K562 (cell line): ENCODE data around the gene ROBO2. TPM values are rescaled to one million over a fixed set of nuclear protein-coding genes. Genes with fewer than 3 reads are reported as not detected.

Experiments
- ATAC-seq: fragments of 200-7000 bp; cut with Tn5 transposase; 3 replicates; pipeline ENCODE4 v1.9.1; 2020; ENCODE audit warnings: moderate library complexity
- BruUV-seq: library from RNA; stranded (reverse); fragments of 400-500 nt; replicated peaks from 2 replicates; lab custom pipeline; 2021; lab: Mats Ljungman, UMichigan
- CTCF ChIA-PET: fragments of 300-600 bp; formaldehyde crosslinking; extraction: SDS; loops from one replicate; lab custom pipeline; 2021; ENCODE audit warnings: low intra/inter-chr PET ratio; lab: Yijun Ruan, JAX
- POLR2A ChIA-PET: fragments of 300-600, 350-650 bp; sonication (Branson Sonifier 250); formaldehyde crosslinking; extraction: SDS; loops from one replicate; lab custom pipeline; 2021; ENCODE audit warnings: antibody characterized with exemption, inconsistent platforms; lab: Yijun Ruan, JAX
- DNase-seq, 4 experiments: peaks; one replicate each; pipeline versions ENCODE4 v3.0.0 to v3.0.0-alpha.2; 2011 to 2018; ENCODE audit warnings: low spot score in 3 of 4, mixed read lengths in 3 of 4; ENCODE audit errors: extremely low read depth in 1 of 4
- FAIRE-seq: peaks from 2 replicates; lab custom pipeline; 2011; peaks lifted over from hg19 to GRCh38; lab: Jason Lieb, UNC
- H2AFZ ChIP-seq: 2 replicates; pipeline ENCODE4 v1.6.0; 2011; ENCODE audit warnings: low read depth, low read length, control low read depth, inconsistent platforms
- H3K27ac ChIP-seq: fragments of 200-600 bp; 3 replicates; pipeline ENCODE4 v1.8.0; 2011; ENCODE audit warnings: low read depth, mild to moderate bottlenecking, control low read depth, inconsistent platforms, low read length, moderate library complexity, mixed read lengths; ENCODE audit errors: extremely low read depth
- H3K27me3 ChIP-seq, 2 experiments: fragments of 300-600 bp in 1 of 2; 2 replicates in 1 of 2; 3 replicates in 1 of 2; pipeline versions ENCODE4 v1.6.0 to v1.8.0; 2011; ENCODE audit warnings: inconsistent platforms in 2 of 2, low read length in 2 of 2, mild to moderate bottlenecking in 1 of 2, mixed read lengths in 1 of 2, moderate library complexity in 1 of 2; ENCODE audit not compliant: control insufficient read depth in 2 of 2, insufficient read depth in 2 of 2
- H3K36me3 ChIP-seq: fragments of 300-600 bp; 3 replicates; pipeline ENCODE4 v1.8.0; 2011; ENCODE audit warnings: mild to moderate bottlenecking, low read length, inconsistent platforms; ENCODE audit not compliant: control insufficient read depth, insufficient read depth
- H3K4me1 ChIP-seq, 2 experiments: fragments of 200-600 bp in 1 of 2; replicated peaks in 1 of 2; 2 replicates in 1 of 2; 3 replicates in 1 of 2; pipeline versions ENCODE4 v1.5.1 to v1.8.0; 2011; ENCODE audit warnings: inconsistent platforms in 2 of 2, low read length in 2 of 2, mild to moderate bottlenecking in 1 of 2, mixed read lengths in 1 of 2, moderate library complexity in 1 of 2; ENCODE audit not compliant: control insufficient read depth in 2 of 2, insufficient read depth in 2 of 2
- H3K4me2 ChIP-seq: 2 replicates; pipeline ENCODE4 v1.6.1; 2011; ENCODE audit warnings: low read length, control low read depth, inconsistent platforms, mixed read lengths; ENCODE audit not compliant: insufficient read depth
- H3K4me3 ChIP-seq: fragments of 200-600 bp; sonication (generic), shearing (Covaris generic); 2 replicates; pipeline ENCODE4 v1.5.1; 2016; ENCODE audit warnings: control low read depth, inconsistent platforms
- H3K79me2 ChIP-seq: fragments of 200-600 bp; 3 replicates; pipeline ENCODE4 v1.8.0; 2011; ENCODE audit warnings: low read length, inconsistent platforms; ENCODE audit not compliant: control insufficient read depth, insufficient read depth
- H3K9ac ChIP-seq, 2 experiments: 2 replicates each; pipeline versions ENCODE4 v1.6.0 to v1.6.1; 2011; ENCODE audit warnings: low read depth in 2 of 2, low read length in 2 of 2, control low read depth in 1 of 2, inconsistent platforms in 1 of 2, mild to moderate bottlenecking in 1 of 2, mixed read lengths in 1 of 2; ENCODE audit not compliant: insufficient read depth in 1 of 2
- H3K9me1 ChIP-seq: one replicate; pipeline ENCODE4 v1.6.0; 2011; ENCODE audit warnings: inconsistent platforms, mild to moderate bottlenecking, low read length, moderate library complexity; ENCODE audit not compliant: control insufficient read depth, insufficient read depth
- H3K9me3 ChIP-seq: replicated peaks from 2 replicates; pipeline ENCODE4 v1.5.1; 2011; ENCODE audit warnings: low read depth, low read length, inconsistent platforms; ENCODE audit not compliant: control insufficient read depth, insufficient read depth
- H4K20me1 ChIP-seq: replicated peaks from 2 replicates; pipeline ENCODE4 v1.6.1; 2011; ENCODE audit warnings: low read length, inconsistent platforms, mixed read lengths; ENCODE audit not compliant: control insufficient read depth, insufficient read depth
- GABPB2 ChIP-seq: fragments of 250-450 bp; sonication (Bioruptor Pico); conservative IDR thresholded peaks from 2 replicates; pipeline ENCODE4 v1.5.1; 2021; ENCODE audit warnings: mild to moderate bottlenecking
- NKRF ChIP-seq: fragments of 450-650 bp; IDR thresholded peaks from 2 replicates; pipeline ENCODE4 v1.6.1; 2016; ENCODE audit warnings: borderline replicate concordance
- NR4A1 ChIP-seq, 2 experiments: fragments of 250-450 bp in 1 of 2; fragments of 450-650 bp in 1 of 2; sonication (Bioruptor Pico) in 1 of 2; IDR thresholded peaks; 2 replicates each; pipeline versions ENCODE4 v1.4.0 to v1.6.1; 2016 to 2020; ENCODE audit warnings: mild to moderate bottlenecking in 2 of 2, missing compliant biosample characterization in 1 of 2, missing genetic modification characterization in 1 of 2, moderate library complexity in 1 of 2
- PHB2 ChIP-seq: fragments of 450-650 bp; IDR thresholded peaks from 2 replicates; pipeline ENCODE4 v1.6.1; 2017; ENCODE audit warnings: low read depth
- TFE3 ChIP-seq: fragments of 450-650 bp; formaldehyde crosslinking; IDR thresholded peaks from 2 replicates; pipeline ENCODE4 v1.4.0; 2020; ENCODE audit warnings: mild to moderate bottlenecking, mixed read lengths
- ZBTB1 ChIP-seq: sonication (generic); formaldehyde crosslinking; IDR thresholded peaks from 2 replicates; pipeline ENCODE4 v1.8.1; 2023; ENCODE audit warnings: missing genetic modification reagents, low read depth, mild to moderate bottlenecking, borderline replicate concordance
- ZNF561 ChIP-seq: fragments of 450-650 bp; formaldehyde crosslinking; conservative IDR thresholded peaks from 2 replicates; pipeline ENCODE4 v1.4.0; 2020; ENCODE audit warnings: mild to moderate bottlenecking, moderate library complexity
- WGBS: fragments of 100-300 bp; shearing (Covaris generic); methylation state at CpG from one replicate; pipeline ENCODE4 v1.1.6; 2016; ENCODE audit warnings: low coverage, mixed read lengths; ENCODE audit not compliant: insufficient coverage; ENCODE audit errors: missing lambda C conversion rate; 5-methylcytosine and 5-hydroxymethylcytosine counted together
- in situ Hi-C: fragments of 300-500 bp; cut with MboI; formaldehyde crosslinking; loops from 4 replicates; pipeline ENCODE4 v1.15.0; 2018; ENCODE audit warnings: inconsistent platforms, mixed read lengths
- intact Hi-C: fragments of 100-400 bp; cut with micrococcal nuclease; formaldehyde crosslinking; loops from 2 replicates; pipeline ENCODE4 v1.14.2; 2022
- polyA plus RNA-seq, 8 experiments: library from polyadenylated mRNA; depleted of rRNA in 4 of 8; stranded (reverse) in 5 of 8; unstranded in 3 of 8; fragments of >200 nt; fragmentation: Nextera tagmentation in 2 of 8; fragmentation: Illumina TruSeq in 1 of 8; extraction: Ambion mirVana in 2 of 8; extraction: Trizol in 1 of 8; gene quantifications; 2 replicates each; pipeline versions ENCODE4 v1.2.1 to v1.2.3, GENCODE V29; 2011 to 2014; ENCODE audit warnings: inconsistent platforms in 1 of 8, missing spikeins in 1 of 8
- total RNA-seq, 7 experiments: library from RNA; depleted of rRNA in 6 of 7; stranded (reverse); fragments of >200 nt in 6 of 7; fragmentation: Illumina TruSeq in 2 of 7; extraction: Trizol in 2 of 7; gene quantifications; 2 replicates each; pipeline versions ENCODE4 v1.2.1 to v1.2.3, GENCODE V29; 2011 to 2021; ENCODE audit warnings: low replicate concordance in 1 of 7
- TF ChIP-seq, protein P1 (sequence below): sonication (generic); formaldehyde crosslinking; IDR thresholded peaks from 2 replicates; pipeline ENCODE4 v1.8.0; 2022; ENCODE audit warnings: mild to moderate bottlenecking, low read depth, missing genetic modification reagents

The ROBO2 gene
- total and polyA plus RNA-seq, 9 of the 15 experiments (the other 6 are each of a cell fraction or from before 2014, with no cell fraction given) = 0.84 to 3.0 (median 1.7) TPM

DNA sequence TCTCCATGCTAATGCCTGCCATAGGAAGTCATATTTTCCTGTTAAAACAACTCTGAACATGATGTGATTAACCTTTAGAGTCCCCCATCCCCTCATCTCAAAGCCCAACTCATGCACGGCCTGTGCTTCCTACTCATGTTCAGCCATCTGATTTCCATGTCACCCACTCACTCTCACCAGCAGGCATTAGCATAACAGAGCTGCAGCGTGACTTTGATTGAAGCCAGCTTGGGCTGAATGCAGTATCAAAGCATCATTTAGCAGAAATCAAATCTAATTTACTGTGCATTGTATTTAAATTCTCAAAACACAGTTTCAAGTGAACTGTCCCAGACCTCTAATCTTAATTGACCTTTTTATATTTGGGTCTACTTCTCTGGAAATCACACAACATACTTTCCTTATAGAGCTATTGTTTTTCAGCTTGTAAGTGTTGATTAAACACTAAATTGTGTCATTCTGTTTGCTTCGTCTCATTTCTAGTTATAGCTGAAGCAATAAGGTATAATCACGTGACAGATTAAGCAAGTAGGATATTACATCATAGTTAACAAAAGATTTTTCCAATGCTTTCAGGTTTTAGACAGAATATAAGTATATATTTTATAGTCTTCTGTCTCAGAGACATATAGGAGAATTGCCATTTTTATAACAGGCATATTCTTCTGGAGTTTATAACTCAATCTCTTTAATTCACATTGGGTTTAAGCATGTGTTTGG is 501.5 kb downstream of the ROBO2 start:
- FAIRE-seq (no peak), DNase-seq (no peak), ATAC-seq (no peak)
- Histone ChIP-seq H3K4me3 (no peak overlapping the region), H3K4me1 (no peaks in the 10 kb centered on the region), H3K9me3 (no peaks in the 10 kb centered on the region), H3K9me1 (no peaks in the 10 kb centered on the region), H3K27me3 (no peaks in the 10 kb centered on the region), H3K27ac (no peak overlapping the region), H3K9ac (no peak overlapping the region), H3K36me3 (no peaks in the 10 kb centered on the region), H3K4me2 (no peak overlapping the region), H3K79me2 (no peaks in the 10 kb centered on the region), H4K20me1 (no peaks in the 10 kb centered on the region), H2AFZ (no peak overlapping the region)
- WGBS = 9% methylated on average over 4 of the region's 4 CpGs
- TF ChIP-seq TFE3 (CRISPR knock-in tag) (peak; percentile 59), NR4A1 (CRISPR knock-in tag; IDR thresholded peaks at IDR 0.05) (no peak), NR4A1 (tag; IDR thresholded peaks at IDR 0.05) (no peak)
- in situ Hi-C loops = no loop called here
- ChIA-PET CTCF (no interaction called here), POLR2A (no interaction called here)
- no TSS peak for BruUV-seq
- intact Hi-C loops = no loop called here

DNA sequence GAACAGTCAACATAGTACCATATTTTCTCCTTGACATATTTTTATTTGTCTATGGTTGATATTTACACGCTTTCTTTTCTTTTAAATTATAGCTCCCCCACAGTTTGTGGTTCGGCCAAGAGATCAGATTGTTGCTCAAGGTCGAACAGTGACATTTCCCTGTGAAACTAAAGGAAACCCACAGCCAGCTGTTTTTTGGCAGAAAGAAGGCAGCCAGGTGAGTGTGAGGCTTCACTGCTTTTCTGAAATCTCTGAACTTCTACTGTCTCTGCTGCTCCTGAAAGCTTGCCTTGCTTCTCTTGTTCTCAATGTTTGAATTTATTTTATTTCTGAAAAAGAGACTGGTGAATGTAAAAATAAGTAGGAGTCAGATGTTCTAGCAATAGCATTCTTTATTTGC is 506.3 kb downstream of the ROBO2 start:
- H4K20me1 ChIP-seq = no peaks in the 10 kb centered on the region
- no peak overlapping the region for H3K4me3 ChIP-seq
- H3K4me1 ChIP-seq = no peaks in the 10 kb centered on the region
- no peak overlapping the region for H3K9ac ChIP-seq
- 0% methylated on average over 3 of the region's 3 CpGs for WGBS
- ChIA-PET CTCF (no interaction called here), POLR2A (no interaction called here)
- H3K27ac ChIP-seq = no peak overlapping the region
- H3K36me3 ChIP-seq = no peaks in the 10 kb centered on the region
- intact Hi-C loops = no loop called here
- no peak overlapping the region for H3K4me2 ChIP-seq
- H3K27me3 ChIP-seq = no peaks in the 10 kb centered on the region
- FAIRE-seq (no peak), ATAC-seq (no peak), DNase-seq (no peak)
- H2AFZ ChIP-seq = no peak overlapping the region
- in situ Hi-C loops = no loop called here
- no TSS peak for BruUV-seq
- H3K79me2 ChIP-seq = no peaks in the 10 kb centered on the region
- no peaks in the 10 kb centered on the region for H3K9me1 ChIP-seq
- no peaks in the 10 kb centered on the region for H3K9me3 ChIP-seq
- TF ChIP-seq, protein P1, sequence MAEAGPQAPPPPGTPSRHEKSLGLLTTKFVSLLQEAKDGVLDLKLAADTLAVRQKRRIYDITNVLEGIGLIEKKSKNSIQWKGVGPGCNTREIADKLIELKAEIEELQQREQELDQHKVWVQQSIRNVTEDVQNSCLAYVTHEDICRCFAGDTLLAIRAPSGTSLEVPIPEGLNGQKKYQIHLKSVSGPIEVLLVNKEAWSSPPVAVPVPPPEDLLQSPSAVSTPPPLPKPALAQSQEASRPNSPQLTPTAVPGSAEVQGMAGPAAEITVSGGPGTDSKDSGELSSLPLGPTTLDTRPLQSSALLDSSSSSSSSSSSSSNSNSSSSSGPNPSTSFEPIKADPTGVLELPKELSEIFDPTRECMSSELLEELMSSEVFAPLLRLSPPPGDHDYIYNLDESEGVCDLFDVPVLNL (CRISPR knock-in tag) = no peak
- TF ChIP-seq ZBTB1 (no peak), NKRF (no peak), PHB2 (no peak), GABPB2 (CRISPR knock-in tag) (no peak), ZNF561 (no peak)
